Parietal lobe (tissue), 2 donors: ENCODE results near the gene MTIF2. TPM values are rescaled to one million over a fixed set of nuclear protein-coding genes. Genes with fewer than 3 reads are reported as not detected.

Experiments used
- small RNA-seq: library from RNA; depleted of rRNA; stranded (forward); fragments of <200 nt; gene quantifications from one replicate; pipeline ENCODE3, GENCODE V24; 2014; ENCODE audit warnings: low replicate concordance
- total RNA-seq: library from RNA; depleted of rRNA; stranded (reverse); fragments of >200 nt; gene quantifications from one replicate; pipeline ENCODE4 v1.2.3, GENCODE V29; 2014

Gene MTIF2, protein sequence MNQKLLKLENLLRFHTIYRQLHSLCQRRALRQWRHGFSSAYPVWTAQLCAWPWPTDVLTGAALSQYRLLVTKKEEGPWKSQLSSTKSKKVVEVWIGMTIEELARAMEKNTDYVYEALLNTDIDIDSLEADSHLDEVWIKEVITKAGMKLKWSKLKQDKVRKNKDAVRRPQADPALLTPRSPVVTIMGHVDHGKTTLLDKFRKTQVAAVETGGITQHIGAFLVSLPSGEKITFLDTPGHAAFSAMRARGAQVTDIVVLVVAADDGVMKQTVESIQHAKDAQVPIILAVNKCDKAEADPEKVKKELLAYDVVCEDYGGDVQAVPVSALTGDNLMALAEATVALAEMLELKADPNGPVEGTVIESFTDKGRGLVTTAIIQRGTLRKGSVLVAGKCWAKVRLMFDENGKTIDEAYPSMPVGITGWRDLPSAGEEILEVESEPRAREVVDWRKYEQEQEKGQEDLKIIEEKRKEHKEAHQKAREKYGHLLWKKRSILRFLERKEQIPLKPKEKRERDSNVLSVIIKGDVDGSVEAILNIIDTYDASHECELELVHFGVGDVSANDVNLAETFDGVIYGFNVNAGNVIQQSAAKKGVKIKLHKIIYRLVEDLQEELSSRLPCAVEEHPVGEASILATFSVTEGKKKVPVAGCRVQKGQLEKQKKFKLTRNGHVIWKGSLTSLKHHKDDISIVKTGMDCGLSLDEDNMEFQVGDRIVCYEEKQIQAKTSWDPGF
- total RNA-seq: 21.0 TPM

GRCh38 chr2:55268907-55269644 is at the start of gene MTIF2:
Gene MTIF2, minus strand, starts transcription at chr2:55269231. Its CDS starts 5,373 bp downstream, at chr2:55263858.

GRCh38 chr2:55232084-55232862 is 36.8 kb downstream of the MTIF2 start, which contains the start of the genes CLHC1 and RPS27A:
Gene CLHC1, minus strand, starts transcription at chr2:55232293. Its CDS starts 9,882 bp downstream, at chr2:55222411.
Gene RPS27A, plus strand, starts transcription at chr2:55232688. Its CDS starts 137 bp downstream, at chr2:55232825.

Small RNA genes within 50 kb of the gene (small RNA-seq; reads per million reads assigned to genes)
- gene RF00019: not detected

Other genes with a start within 250 kb of the MTIF2 start
- 648 TPM for gene RTN4, start 218.8 kb downstream of the MTIF2 start, total RNA-seq
- gene CLHC1, start 36.9 kb downstream of the MTIF2 start, total RNA-seq: 56.7 TPM
- 452 TPM for gene RPS27A, start 36.5 kb downstream of the MTIF2 start, total RNA-seq
- 781 TPM for gene CCDC88A, start 150.6 kb upstream of the MTIF2 start, total RNA-seq